GM19043 (cell line): Measurements from ENCODE around the gene RNF181.
"Not testable (repeated sequence)": the region's sequence is repeated elsewhere in the genome, so short reads cannot be mapped to it uniquely, and the experiment has no call there.

Source experiments
- ATAC-seq: cut with Tn5 transposase; IDR thresholded peaks from one replicate; pipeline ENCODE4 v1.9.1; 2021; ENCODE audit warnings: low read depth; ENCODE audit not compliant: unreplicated experiment

RNF181 gene, protein sequence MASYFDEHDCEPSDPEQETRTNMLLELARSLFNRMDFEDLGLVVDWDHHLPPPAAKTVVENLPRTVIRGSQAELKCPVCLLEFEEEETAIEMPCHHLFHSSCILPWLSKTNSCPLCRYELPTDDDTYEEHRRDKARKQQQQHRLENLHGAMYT

DNA sequence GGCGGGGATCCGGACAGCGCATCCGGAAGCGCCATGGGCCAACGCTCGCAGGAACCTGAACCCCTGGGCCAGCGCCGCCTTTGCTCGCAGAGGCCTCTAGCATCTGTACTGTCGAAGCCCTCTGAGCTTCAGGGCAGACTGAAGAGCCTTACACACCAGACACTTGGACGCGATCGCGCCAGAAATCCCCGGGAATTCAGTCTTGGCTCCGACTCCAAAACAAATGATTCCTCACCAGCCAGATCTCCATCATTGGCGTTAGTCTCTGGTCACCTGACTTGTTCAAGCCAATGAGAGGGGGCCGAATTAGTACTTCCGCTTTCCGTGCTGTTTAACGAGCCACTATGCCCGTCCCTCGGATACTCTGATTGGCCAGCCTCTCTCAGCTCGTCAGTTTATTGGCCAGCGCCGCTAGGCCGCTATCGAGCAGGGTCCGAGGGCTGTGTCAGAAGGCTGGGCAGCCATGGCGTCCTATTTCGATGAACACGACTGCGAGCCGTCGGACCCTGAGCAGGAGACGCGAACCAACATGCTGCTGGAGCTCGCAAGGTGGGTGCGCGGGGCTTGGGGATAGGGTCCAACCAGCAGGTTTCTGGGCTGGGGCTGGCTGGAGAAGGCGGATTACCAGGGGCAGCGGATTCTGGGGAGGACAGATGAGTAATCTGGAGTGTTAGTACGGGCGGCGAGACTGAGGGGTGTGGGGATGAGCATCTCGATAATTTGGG lies at the start of gene RNF181:
TSS of gene RNF181 (plus strand) at position 445 of the 725 bp plus-strand sequence. CDS start at position 464, 19 bp downstream.
- ATAC-seq, result peak; percentile 100

DNA sequence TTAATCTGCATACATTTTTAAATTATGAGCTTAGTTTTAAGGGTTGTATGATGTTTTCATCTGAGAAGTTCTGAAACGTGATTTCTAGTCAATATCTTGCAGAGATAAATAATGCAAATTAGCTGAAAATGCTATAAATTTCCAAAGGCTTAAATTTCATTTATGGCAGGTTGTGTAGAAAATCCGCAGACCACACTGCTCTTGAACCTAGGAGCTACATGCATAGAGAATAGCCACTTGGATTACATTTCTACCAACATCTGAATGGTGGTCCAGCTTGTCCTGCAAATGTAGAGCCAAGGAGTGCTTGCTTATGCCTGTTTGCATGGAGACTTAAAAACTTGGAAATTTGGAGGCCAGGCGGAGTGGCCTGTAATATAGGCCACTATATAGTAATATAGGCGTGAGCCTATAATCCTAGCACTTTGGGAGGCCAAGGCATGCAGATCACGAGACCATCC lies 49.7 kb upstream of the RNF181 start:
- no peak for ATAC-seq

DNA sequence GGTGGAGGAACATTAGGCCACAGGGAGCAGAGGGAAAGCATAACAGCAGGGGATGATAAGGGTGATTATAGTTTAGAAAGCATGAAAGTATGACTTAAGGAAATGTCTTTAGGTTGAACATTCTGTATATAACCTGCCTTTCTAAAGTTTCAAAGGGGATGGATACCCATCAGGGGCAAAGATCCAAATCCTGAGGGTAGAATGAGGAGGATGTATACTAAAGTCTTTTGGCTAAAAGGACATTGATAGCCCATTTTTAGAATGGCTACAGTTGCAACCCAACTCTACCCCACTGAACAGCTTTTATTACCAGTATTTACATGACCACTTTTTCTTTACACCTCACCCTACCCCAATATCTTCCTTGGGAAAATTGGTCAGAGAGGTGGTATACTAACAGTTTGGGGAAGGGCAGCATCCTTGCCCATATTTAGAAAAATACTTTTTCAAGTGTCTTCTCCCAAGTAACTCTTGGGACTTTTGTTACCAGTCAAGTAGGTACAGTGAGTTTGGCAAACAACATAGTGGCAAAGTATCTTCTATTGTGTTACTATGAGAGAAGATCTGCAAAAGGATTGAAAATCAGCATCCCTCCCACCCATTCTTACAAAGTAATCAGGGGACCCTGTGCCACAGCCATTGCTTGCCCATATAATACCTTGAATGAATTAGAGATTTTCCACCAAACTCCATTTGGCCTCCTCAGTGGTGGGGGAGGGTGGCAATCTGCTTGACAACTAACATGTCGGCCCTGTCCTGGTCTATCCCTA lies 48.3 kb upstream of the RNF181 start:
- no peak for ATAC-seq

DNA sequence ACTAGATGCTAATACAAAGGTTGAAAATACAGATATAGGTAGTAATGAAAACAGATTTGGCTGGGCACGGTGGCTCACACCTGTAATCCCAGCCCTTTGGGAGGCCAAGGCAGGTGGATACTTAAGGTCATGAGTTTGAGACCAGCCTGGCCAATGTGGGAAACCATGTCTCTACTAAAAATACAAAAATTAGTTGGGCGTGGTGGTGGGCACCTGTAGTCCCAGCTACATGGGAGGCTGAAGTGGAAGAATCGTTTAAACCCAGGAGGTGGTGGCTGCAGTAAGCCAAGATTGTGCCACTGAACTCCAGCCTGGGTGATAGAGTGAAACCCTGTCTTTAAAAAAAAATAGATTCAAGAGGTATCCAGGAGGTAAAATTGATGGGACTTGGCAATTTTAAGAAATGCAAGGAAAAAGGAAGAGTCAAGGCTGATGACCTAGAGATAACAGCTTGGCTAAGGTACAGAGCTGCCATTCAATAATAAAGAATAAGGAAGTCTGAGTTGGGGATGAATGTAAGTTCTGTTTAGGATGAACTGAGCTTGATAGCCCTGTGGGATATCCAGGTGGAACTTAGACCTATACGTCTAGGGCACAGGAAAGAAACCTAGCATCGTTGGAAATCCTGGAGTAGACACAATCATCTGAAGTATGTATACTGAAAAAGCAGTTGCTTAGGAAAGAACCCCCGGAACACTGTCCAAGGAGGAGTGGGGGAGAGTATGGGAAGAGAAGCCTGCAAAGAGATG lies 47.5 kb upstream of the RNF181 start:
- no peak for ATAC-seq

DNA sequence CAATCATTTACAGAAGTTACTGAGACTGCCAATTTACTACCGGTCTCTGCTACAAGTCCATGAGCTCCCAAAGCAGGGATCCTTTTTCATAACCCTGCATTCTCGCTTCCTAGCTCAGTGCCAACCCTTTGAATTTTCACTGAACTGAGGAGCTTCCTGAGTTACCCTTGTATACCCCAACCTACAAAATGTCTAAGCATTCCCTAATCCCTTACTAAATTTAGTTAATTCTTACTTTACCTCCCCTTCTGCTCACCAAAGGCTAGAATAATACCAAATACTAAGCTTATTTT lies 47.0 kb upstream of the RNF181 start:
- no peak for ATAC-seq

DNA sequence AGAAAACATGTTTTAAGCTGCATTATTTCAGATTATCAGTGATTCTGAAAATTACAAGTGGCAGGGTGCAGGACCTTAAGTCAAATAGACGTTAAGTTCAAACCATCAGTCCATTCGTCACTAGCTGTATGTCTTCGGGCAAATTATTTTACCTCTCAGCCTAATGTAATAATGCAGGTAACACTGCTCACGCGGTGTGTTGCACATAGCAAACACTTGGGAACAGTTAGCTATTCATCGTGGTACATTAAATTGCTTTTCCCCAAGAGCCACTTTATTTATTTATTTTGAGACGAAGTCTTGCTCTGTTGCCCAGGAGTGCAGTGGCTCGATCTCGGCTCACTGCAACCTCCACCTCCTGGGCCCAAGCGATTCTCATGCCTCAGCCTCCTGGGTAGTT lies 46.5 kb upstream of the RNF181 start:
- ATAC-seq, result no peak

DNA sequence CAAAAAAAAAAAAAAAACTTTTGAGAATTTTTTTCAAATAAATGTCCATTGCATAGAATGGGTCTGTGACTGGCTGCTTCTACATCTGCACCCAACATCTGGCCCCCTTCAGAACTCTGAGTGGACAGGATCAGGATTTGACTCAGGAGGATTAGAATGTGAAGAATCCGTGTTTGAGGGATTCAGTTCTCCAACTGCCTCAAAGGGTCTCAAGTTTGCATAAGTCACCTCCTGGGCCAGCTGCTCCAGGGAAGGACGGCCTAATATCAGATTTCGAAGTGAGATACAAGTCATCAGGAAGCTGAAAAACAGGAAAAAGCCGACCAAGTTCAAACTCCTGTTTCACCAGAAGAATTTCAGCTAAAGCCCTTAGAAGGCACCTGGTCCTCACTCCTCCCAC lies 45.7 kb upstream of the RNF181 start:
- no peak for ATAC-seq

DNA sequence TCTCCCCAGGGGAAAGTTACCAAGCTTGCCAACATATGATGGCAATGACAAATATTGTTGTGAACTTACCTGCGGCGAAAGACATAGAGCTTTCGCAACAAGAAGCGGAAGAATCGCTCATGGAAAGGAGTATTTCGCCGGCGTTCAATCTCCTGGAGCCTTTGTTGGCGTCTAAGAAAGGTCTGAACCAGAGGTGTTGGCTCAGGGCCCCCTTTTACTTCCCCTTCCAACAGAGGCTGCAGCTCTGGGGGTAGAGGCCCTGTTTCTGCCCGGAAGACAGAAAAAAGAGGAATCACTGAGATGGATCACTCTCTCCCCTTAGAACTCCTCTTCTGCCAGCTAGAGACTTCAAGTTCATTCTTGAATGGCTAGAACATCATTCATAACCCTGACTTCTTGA lies 45.1 kb upstream of the RNF181 start:
- ATAC-seq, result no peak

DNA sequence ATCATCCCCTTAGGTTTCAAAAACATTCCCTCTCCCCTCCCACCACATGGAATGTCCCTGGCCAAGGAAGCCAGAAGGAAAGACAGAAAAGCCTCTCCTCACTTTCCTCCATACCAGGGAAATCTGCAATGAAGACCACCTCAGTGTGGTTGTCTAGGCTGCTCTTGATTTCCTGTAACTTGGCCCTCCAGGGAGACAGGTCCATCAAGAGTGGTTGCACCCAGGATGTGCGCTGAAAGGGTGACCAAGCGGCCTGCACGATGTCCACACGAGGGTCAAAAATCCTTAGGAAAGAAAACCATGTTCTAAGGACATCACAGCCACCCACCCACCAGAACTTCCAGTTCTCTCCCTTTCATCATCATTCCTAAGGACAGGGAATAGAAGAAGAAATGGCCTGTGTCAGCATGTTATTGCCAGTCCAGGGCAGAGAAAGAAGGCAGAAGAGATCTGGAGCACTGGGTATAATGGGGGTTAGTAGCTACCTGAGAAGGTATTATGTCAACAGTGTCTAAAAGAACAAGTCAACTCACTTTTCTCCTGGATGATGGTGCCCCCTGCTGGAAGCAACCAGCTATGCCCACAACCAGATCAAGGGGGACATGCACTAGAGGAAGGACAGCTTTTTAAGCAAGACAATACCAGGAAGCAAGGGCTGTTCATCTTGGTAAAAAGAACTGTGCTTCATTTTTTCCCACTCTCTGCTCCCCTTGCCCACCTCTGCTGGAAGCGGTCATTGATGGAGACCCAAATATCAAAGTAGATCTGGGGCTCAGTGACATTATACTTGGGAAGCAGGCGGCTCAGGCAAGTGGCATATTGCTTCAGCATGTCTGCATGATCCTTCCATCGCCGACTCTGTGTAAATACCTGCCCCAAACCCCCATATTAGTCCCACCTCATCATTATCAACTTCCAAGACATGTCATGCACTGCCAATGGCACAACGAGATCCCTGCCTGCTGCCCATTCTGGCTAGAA lies 43.6 kb upstream of the RNF181 start:
- ATAC-seq, result peak; percentile 83

DNA sequence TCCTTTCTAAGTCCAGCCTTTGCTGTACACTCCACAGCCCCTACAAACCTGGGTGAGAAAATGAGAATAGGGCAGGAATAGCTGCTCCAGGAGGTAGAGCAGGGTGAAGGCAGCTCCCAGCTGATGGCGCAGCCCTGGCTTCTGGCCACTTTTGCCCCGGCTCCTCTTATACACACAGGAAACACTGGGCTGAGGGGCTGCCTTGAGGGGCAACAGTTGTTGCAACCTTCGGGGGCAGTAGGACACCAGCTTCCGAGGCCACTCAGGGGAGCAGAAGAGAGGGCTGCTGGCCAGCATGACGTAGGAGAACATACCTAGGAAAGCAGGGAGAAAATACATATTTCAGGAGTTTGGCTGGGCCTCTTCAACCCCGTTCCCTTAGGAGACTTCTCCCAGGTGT lies 42.4 kb upstream of the RNF181 start:
- ATAC-seq, result no peak

DNA sequence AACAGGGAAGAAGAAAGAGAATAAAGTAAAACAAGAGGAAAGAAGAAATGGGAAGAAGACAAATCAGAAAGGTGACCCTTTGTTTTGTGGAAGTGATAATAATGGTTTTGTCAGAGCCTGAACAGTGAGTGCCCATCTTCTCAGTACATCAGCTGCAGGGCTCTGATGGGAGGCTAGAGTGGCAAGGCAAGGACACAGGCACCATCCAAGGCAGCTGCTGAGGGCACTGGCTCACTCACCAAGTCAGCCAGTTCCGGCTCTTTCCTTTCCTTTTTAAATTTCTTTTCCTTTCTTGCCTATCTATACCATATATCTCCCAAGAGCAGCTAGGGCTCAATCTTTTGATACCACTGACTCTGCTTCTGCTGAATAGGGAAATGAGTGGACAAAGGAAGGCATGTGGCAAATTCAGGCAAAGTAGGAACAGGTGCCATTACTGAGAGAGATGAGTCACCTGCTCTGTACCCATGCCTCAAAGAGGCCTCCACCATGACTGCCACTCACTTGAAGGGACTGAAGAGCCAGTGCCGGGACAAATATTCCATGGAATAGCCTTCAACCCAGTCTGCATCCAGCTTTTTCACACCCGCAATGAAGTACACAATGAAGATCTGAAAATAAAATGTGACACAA lies 40.4 kb upstream of the RNF181 start:
- ATAC-seq, result no peak

DNA sequence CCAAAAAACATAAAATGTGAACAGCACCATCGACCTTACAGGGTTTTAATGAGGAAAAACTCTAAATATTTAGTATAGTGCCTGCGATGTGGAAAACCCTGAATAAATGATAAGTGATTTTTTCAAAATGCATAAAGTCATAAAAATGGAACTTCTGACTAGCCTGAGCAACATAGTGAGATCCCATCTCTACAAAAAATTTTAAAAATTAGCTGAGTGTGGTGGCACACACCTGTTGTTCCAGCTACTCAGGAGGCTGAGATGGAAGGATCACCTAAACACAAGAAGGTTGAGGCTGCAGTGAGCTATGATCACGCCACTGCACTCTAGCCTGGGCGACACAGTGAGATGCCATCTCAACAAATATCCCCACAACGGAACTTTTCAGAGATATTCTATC lies 38.4 kb upstream of the RNF181 start:
- ATAC-seq, result no peak

DNA sequence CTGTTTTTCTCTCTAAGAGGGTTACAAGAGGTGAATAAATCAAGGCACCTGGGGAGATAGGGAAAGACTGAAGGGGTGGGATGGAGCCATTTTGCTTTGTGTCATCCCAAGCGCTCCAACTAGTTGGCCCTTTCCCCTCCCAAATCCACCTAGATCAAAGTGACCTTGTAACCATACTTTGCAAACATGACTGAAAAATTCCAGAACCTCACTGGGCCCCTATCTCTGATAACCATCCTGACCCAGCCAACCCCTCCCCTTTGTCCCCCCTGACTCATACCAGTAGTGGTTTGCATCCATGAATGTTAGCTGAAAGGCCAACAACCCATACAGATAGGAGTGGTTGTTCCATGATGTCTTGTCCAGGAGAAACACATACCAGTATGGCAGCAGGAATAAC lies 37.4 kb upstream of the RNF181 start:
- no peak for ATAC-seq

DNA sequence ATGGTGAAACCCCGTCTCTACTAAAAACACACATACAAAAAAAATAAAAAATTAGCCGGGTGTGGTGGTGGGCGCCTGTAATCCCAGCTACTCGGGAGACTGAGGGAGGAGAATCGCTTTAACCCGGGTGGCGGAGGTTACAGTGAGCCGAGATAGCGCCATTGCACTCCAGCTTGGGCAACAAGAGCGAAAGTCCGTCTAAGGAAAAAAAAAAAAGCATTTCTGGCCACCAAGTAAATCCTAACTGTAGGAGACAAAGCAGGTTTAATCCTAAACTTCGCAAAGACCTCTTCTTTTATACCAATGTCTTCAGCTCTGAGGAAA lies 35.2 kb upstream of the RNF181 start:
- not testable (repeated sequence) for ATAC-seq

DNA sequence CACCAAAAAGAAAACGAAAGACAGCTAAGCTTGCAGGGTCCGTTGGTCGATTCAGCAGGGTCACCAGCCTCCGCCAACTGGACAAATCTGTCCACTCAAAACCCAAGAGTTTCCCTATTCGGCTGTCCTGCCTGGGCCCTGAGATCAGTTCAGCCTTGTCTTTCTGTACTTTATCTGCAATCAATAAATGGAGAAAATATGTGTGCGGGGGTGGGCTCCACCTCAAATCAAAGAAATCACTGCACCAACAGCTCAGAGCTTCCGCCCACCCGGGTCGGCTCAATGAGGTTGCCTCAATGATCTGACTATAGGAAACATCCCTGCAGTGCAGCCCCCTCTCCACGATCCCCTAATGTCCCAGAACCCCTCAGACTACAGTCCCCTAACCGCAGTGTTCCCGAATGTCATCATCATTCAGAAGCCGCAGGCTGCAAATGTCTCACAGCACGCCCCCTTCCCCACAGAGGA lies 34.7 kb upstream of the RNF181 start:
- peak; percentile 5 for ATAC-seq

DNA sequence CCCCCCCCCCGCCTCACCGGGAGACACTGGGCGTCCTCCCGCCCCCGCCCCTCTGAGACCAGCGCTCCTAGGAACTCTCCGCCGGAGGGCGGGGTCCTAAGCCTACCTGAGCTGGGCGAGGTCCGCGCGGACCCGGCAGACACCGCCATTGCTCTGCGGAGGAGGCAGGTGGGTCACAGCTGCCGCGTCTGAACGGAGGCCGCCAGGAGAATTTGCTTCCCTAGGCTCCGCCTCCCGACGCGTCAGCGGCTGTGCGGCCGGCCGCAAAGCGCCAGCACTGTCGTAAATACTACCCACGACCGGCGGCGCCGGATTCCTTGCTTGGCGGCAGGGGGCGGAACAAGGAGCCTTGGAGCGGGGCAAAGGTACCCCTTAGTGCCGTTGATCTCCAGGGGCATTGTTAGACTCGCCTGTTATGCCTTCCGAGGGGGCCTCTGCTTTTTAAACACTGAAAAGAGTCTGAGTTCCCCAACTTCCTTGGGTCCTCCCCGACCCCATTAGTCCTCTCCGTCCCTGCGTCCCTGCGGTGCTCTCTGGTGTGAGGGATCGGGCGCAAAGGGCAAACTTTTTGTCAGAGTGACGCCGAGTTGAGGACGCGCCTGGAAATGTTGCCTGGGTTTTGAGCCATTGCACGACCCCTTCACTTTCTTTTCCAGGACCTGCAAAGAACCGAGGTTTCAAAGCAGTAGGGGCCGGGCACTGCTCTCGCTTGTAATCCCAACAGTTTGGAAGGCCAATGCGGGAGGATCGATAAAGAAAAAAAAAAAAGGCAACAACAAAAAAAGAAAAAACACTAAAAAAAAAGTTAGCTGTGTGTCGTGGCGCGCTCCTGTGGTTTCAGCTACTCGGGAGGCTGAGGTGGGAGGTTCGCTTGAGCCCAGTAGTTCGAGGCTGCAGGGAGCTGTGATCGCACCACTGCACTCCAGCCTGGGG lies 34.0 kb upstream of the RNF181 start, which contains the start of gene GGCX:
TSS of gene GGCX (minus strand) at position 214 of the 933 bp plus-strand sequence. CDS start at position 149, 65 bp downstream.
- peak; percentile 86 for ATAC-seq

DNA sequence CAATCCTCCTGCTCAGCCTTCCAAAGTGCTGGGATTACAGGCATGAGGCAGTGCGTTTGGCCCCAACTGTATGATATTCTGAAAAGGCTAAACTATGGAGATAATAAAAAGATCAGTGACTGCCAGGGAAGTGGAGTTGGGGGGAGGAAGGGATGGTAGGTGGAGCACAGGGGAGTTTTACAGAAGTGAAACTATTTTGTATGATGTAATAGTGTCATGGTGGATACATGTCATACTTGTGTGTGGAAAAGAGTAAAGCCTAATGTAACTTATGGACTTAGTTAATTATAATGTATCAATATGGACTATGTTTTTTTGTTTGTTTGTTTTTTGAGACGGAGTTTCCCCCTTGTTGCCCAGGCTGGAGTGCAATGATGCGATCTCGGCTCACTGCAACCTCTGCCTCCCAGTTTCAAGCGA lies 31.4 kb upstream of the RNF181 start:
- no peak for ATAC-seq

DNA sequence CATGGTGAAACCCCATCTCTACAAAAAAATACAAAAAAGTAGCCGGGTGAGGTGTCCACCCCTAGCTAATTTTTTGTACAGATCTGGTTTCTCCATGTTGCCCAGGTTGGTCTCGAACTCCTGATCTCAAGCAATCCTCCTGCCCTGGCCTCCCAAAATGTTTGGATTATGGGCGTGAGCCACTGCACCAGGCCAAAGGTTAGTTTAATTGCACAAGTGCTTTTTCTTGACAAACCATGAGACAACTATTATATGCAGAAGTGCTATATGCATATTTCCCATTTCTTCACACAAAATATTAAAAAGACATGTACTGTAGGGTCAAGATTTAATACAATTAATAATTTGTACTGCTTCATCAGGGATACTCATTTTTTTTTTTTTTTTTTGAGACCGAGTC lies 29.3 kb upstream of the RNF181 start:
- no peak for ATAC-seq
